ENCODE results near the gene ACVR1B. TPM values are rescaled to one million over a fixed set of nuclear protein-coding genes. Genes with fewer than 3 reads are reported as not detected.

ACVR1B gene
- total and polyA plus RNA-seq, 2 donors (not counting 3 experiments of a cell fraction or from before 2014, with no cell fraction given): 29.0 to 33.7 TPM

GRCh38 chr12:51974646-51975045 lies 23.1 kb downstream of the ACVR1B start:
- BruUV-seq (replicated peaks): no TSS peak
- FAIRE-seq (no peak), DNase-seq (ENCODE audit: low read depth, low spot score) (peak; percentile 50)
- no peak overlapping the region for H3K9ac ChIP-seq (replicated peaks; ENCODE audit: extremely low read depth, insufficient read depth, low read length)
- H3K4me2 ChIP-seq (ENCODE audit: insufficient read depth, low read length): peak overlapping the region; percentile 62
- no peaks in the 10 kb centered on the region for H4K20me1 ChIP-seq (replicated peaks; ENCODE audit: control insufficient read depth, extremely low read depth, insufficient read depth, low read length)
- dilution Hi-C loops (cut with MboI; ENCODE audit: extremely low pct_ligation_motif_present, low sequenced_read_pairs): no loop called here
- no peaks in the 10 kb centered on the region for H3K9me1 ChIP-seq (replicated peaks; ENCODE audit: control insufficient read depth, extremely low read depth, insufficient read depth, low read length)
- H3K36me3 ChIP-seq (ENCODE audit: control insufficient read depth in 2 of 2, extremely low read depth in 1 of 2, insufficient read depth in 2 of 2, low read length in 2 of 2): peaks cover 6 to 9% of the 10 kb centered on the region in 2 experiments
- peak; percentile 89 for TF ChIP-seq GATA2 (IDR thresholded peaks at IDR 0.05; ENCODE audit: insufficient read depth, insufficient read length, low read depth, low read length)
- TF ChIP-seq POLR2AphosphoS5 (IDR thresholded peaks at IDR 0.05; ENCODE audit: insufficient read depth, low read depth, low read length): no peak
- TF ChIP-seq MYC (IDR thresholded peaks at IDR 0.05; ENCODE audit: low read depth, low read length): no peak
- no peak overlapping the region for H3K4me3 ChIP-seq (replicated peaks in 1 of 3; ENCODE audit: insufficient read depth in 1 of 3, low read depth in 1 of 3, low read length in 3 of 3)
- H3K27ac ChIP-seq (ENCODE audit: insufficient read depth, low read depth, low read length): peak overlapping the region; percentile 98
- H3K4me1 ChIP-seq (ENCODE audit: control insufficient read depth, extremely low read depth, insufficient read depth, low read length): peaks cover 78% of the 10 kb centered on the region
- no peaks in the 10 kb centered on the region for H3K9me3 ChIP-seq (replicated peaks; ENCODE audit: control insufficient read depth, insufficient read depth, low read length)
- H2AFZ ChIP-seq (ENCODE audit: low read depth, low read length): no peak overlapping the region
- CTCF ChIA-PET: interaction anchor here (0.7 to 5.7 kb wide), 8 partner anchors 18 to 83 kb away, joined by 3 to 39 read pairs (median 4); no protein-coding TSS in a partner anchor
- POLR2A ChIA-PET: interaction anchor here (1.2 kb wide), 1 partner anchor 32 kb away, joined by 3 read pairs; the partner anchor contains the start of gene TAMALIN
- intact Hi-C loops (cut with micrococcal nuclease): no loop called here
- H3K79me2 ChIP-seq (ENCODE audit: control insufficient read depth, insufficient read depth, low read length): peaks cover 43% of the 10 kb centered on the region
- no peaks in the 10 kb centered on the region for H3K27me3 ChIP-seq (ENCODE audit: control insufficient read depth in 2 of 2, insufficient read depth in 2 of 2, low read length in 2 of 2)

- BruUV-seq (replicated peaks): no TSS peak
- Histone ChIP-seq H3K36me3 (ENCODE audit: control insufficient read depth in 2 of 2, extremely low read depth in 1 of 2, insufficient read depth in 2 of 2, low read length in 2 of 2) (peaks cover 6 to 9% of the 10 kb centered on the region in 2 experiments), H3K4me3 (replicated peaks in 1 of 3; ENCODE audit: insufficient read depth in 1 of 3, low read depth in 1 of 3, low read length in 3 of 3) (no peak overlapping the region), H3K9ac (replicated peaks; ENCODE audit: extremely low read depth, insufficient read depth, low read length) (no peak overlapping the region), H3K4me1 (ENCODE audit: control insufficient read depth, extremely low read depth, insufficient read depth, low read length) (peaks cover 78% of the 10 kb centered on the region), H3K79me2 (ENCODE audit: control insufficient read depth, insufficient read depth, low read length) (peaks cover 37% of the 10 kb centered on the region), H3K27me3 (ENCODE audit: control insufficient read depth in 2 of 2, insufficient read depth in 2 of 2, low read length in 2 of 2) (no peaks in the 10 kb centered on the region), H3K9me1 (replicated peaks; ENCODE audit: control insufficient read depth, extremely low read depth, insufficient read depth, low read length) (no peaks in the 10 kb centered on the region), H4K20me1 (replicated peaks; ENCODE audit: control insufficient read depth, extremely low read depth, insufficient read depth, low read length) (no peaks in the 10 kb centered on the region), H3K27ac (ENCODE audit: insufficient read depth, low read depth, low read length) (no peak overlapping the region), H3K4me2 (ENCODE audit: insufficient read depth, low read length) (no peak overlapping the region), H3K9me3 (replicated peaks; ENCODE audit: control insufficient read depth, insufficient read depth, low read length) (no peaks in the 10 kb centered on the region), H2AFZ (ENCODE audit: low read depth, low read length) (no peak overlapping the region)
- no peak for TF ChIP-seq MYC (IDR thresholded peaks at IDR 0.05; ENCODE audit: low read depth, low read length)
- no peak for TF ChIP-seq POLR2AphosphoS5 (IDR thresholded peaks at IDR 0.05; ENCODE audit: insufficient read depth, low read depth, low read length)
- TF ChIP-seq FOS (IDR thresholded peaks at IDR 0.05; ENCODE audit: borderline replicate concordance, insufficient read depth, low read length): no peak
- TF ChIP-seq MAX (IDR thresholded peaks at IDR 0.05; ENCODE audit: insufficient read depth, insufficient read length): no peak
- TF ChIP-seq JUN (IDR thresholded peaks at IDR 0.05; ENCODE audit: borderline replicate concordance, insufficient read depth, insufficient read length, low read depth): no peak
- no peak for TF ChIP-seq EZH2 (IDR thresholded peaks at IDR 0.05; ENCODE audit: borderline replicate concordance, low read depth, low read length, severe bottlenecking)
- TF ChIP-seq CTCF (IDR thresholded peaks at IDR 0.05; ENCODE audit: extremely low read depth in 1 of 2, insufficient read depth in 1 of 2, low read depth in 1 of 2, low read length in 2 of 2): no peak
- TF ChIP-seq POLR2A (IDR thresholded peaks at IDR 0.05; ENCODE audit: low read depth, low read length): no peak
- TF ChIP-seq GATA2 (IDR thresholded peaks at IDR 0.05; ENCODE audit: insufficient read depth, insufficient read length, low read depth, low read length): no peak
- DNase-seq (ENCODE audit: low read depth, low spot score) (no peak), FAIRE-seq (no peak)
- dilution Hi-C loops (cut with MboI; ENCODE audit: extremely low pct_ligation_motif_present, low sequenced_read_pairs): no loop called here
- ChIA-PET POLR2A (interaction anchor here (1.2 kb wide), 1 partner anchor 32 kb away, joined by 3 read pairs; the partner anchor contains the start of gene TAMALIN), CTCF (interaction anchor here (0.7 to 5.7 kb wide), 7 partner anchors 18 to 83 kb away, joined by 3 to 39 read pairs (median 4); no protein-coding TSS in a partner anchor)
- intact Hi-C loops (cut with micrococcal nuclease): no loop called here
Measured at GRCh38 chr12:51975196-51975595, 23.7 kb downstream of the ACVR1B start.
